IMR-90 (cell line): ENCODE results near the gene PPM1J. TPM values are rescaled to one million over a fixed set of nuclear protein-coding genes. Genes with fewer than 3 reads are reported as not detected.

Source experiments
- ATAC-seq: fragments of 200-7000 bp; cut with Tn5 transposase; 2 replicates; pipeline ENCODE4 v1.9.1; 2020; ENCODE audit warnings: low read depth, mild to moderate bottlenecking, moderate library complexity
- BruUV-seq: library from RNA; stranded (reverse); fragments of 400-500 nt; replicated peaks from 2 replicates; lab custom pipeline; 2021; lab: Mats Ljungman, UMichigan
- CTCF ChIA-PET: fragments of 300-600 bp; formaldehyde crosslinking; extraction: SDS; loops from one replicate; lab custom pipeline; 2021; ENCODE audit warnings: antibody characterized with exemption; lab: Yijun Ruan, JAX
- POLR2A ChIA-PET: fragments of 300-600 bp; sonication (Branson Sonifier 250); formaldehyde crosslinking; loops from one replicate; lab custom pipeline; 2022; ENCODE audit warnings: antibody characterized with exemption; ENCODE audit not compliant: unreplicated experiment; lab: Charles Lee
- DNase-seq: peaks from one replicate; pipeline ENCODE4 v3.0.0; 2013
- H2AFZ ChIP-seq: replicated peaks from 2 replicates; pipeline ENCODE3; 2013; ENCODE audit warnings: low read length, mild to moderate bottlenecking; ENCODE audit not compliant: poor library complexity
- H2AK5ac ChIP-seq: 2 replicates; pipeline ENCODE4 v1.6.1; 2013; ENCODE audit warnings: low read depth, low read length, inconsistent platforms
- H2AK9ac ChIP-seq: replicated peaks from 2 replicates; pipeline ENCODE3; 2013; ENCODE audit warnings: mild to moderate bottlenecking, low read depth, low read length, moderate library complexity; ENCODE audit not compliant: poor library complexity
- H2BK120ac ChIP-seq: 2 replicates; pipeline ENCODE4 v1.6.1; 2013; ENCODE audit warnings: low read depth, low read length, inconsistent platforms
- H2BK15ac ChIP-seq: 3 replicates; pipeline ENCODE4 v1.6.1; 2013; ENCODE audit warnings: low read depth, low read length, inconsistent platforms
- H2BK20ac ChIP-seq: 2 replicates; pipeline ENCODE4 v1.6.1; 2013; ENCODE audit warnings: low read depth, mild to moderate bottlenecking, inconsistent platforms, low read length, moderate library complexity
- H2BK5ac ChIP-seq: 2 replicates; pipeline ENCODE4 v1.6.1; 2013; ENCODE audit warnings: mild to moderate bottlenecking, low read depth, low read length, inconsistent platforms; ENCODE audit not compliant: poor library complexity, severe bottlenecking
- H3K14ac ChIP-seq: replicated peaks from 2 replicates; pipeline ENCODE4 v1.6.1; 2013; ENCODE audit warnings: low read depth, low read length, inconsistent platforms
- H3K18ac ChIP-seq: 2 replicates; pipeline ENCODE4 v1.6.1; 2013; ENCODE audit warnings: low read depth, low read length, control low read depth
- H3K23ac ChIP-seq: 2 replicates; pipeline ENCODE4 v1.6.1; 2013; ENCODE audit warnings: low read depth, low read length, inconsistent platforms
- H3K27ac ChIP-seq: 2 replicates; pipeline ENCODE4 v1.5.1; 2013; ENCODE audit warnings: mild to moderate bottlenecking, control low read depth, low read length; ENCODE audit not compliant: insufficient read depth
- H3K27me3 ChIP-seq: 2 replicates; pipeline ENCODE4 v1.6.1; 2013; ENCODE audit warnings: low read length; ENCODE audit not compliant: control insufficient read depth, insufficient read depth
- H3K36me3 ChIP-seq: 2 replicates; pipeline ENCODE4 v1.6.1; 2013; ENCODE audit warnings: low read length, mixed read lengths; ENCODE audit not compliant: control insufficient read depth, insufficient read depth
- H3K4ac ChIP-seq: 2 replicates; pipeline ENCODE4 v1.6.1; 2013; ENCODE audit warnings: low read depth, low read length, inconsistent platforms
- H3K4me1 ChIP-seq: 2 replicates; pipeline ENCODE4 v1.6.1; 2013; ENCODE audit warnings: low read length, mixed read lengths; ENCODE audit not compliant: control insufficient read depth, insufficient read depth
- H3K4me2 ChIP-seq: 2 replicates; pipeline ENCODE4 v1.6.1; 2013; ENCODE audit warnings: low read depth, mild to moderate bottlenecking, control low read depth, low read length, moderate library complexity
- H3K4me3 ChIP-seq: 2 replicates; pipeline ENCODE4 v1.5.1; 2013; ENCODE audit warnings: low read depth, mild to moderate bottlenecking, control low read depth, low read length, moderate library complexity; ENCODE audit not compliant: insufficient read depth
- H3K56ac ChIP-seq: 2 replicates; pipeline ENCODE4 v1.6.1; 2013; ENCODE audit warnings: low read length, inconsistent platforms; ENCODE audit not compliant: insufficient read depth; ENCODE audit errors: extremely low read depth
- H3K79me1 ChIP-seq, 2 experiments: 2 replicates each; pipeline ENCODE4 v1.6.1; 2013; ENCODE audit warnings: low read length in 2 of 2, inconsistent platforms in 1 of 2, low read depth in 1 of 2
- H3K9ac ChIP-seq: 2 replicates; pipeline ENCODE4 v1.6.1; 2013; ENCODE audit warnings: low read depth, low read length, control low read depth
- H3K9me1 ChIP-seq: 2 replicates; pipeline ENCODE4 v1.6.1; 2013; ENCODE audit warnings: low read length, inconsistent platforms; ENCODE audit not compliant: insufficient read depth
- H3K9me3 ChIP-seq: 2 replicates; pipeline ENCODE4 v1.6.1; 2013; ENCODE audit warnings: low read length; ENCODE audit not compliant: control insufficient read depth, insufficient read depth
- H4K20me1 ChIP-seq: 2 replicates; pipeline ENCODE4 v1.6.1; 2013; ENCODE audit warnings: low read length, inconsistent platforms; ENCODE audit not compliant: insufficient read depth
- H4K5ac ChIP-seq: 2 replicates; pipeline ENCODE4 v1.6.1; 2013; ENCODE audit warnings: mild to moderate bottlenecking, low read depth, low read length, control low read depth
- H4K8ac ChIP-seq, 2 experiments: 2 replicates each; pipeline ENCODE4 v1.6.1; 2013; ENCODE audit warnings: low read depth in 2 of 2, low read length in 2 of 2, control low read depth in 1 of 2, inconsistent platforms in 1 of 2
- H4K91ac ChIP-seq: 2 replicates; pipeline ENCODE4 v1.6.1; 2013; ENCODE audit warnings: low read depth, low read length, inconsistent platforms; ENCODE audit not compliant: insufficient read depth
- BHLHE40 ChIP-seq: fragments of 150-350 bp; IDR thresholded peaks from 2 replicates; pipeline ENCODE4 v1.6.1; 2016; ENCODE audit warnings: mild to moderate bottlenecking, low read depth, low read length
- CEBPB ChIP-seq: IDR thresholded peaks from 2 replicates; pipeline ENCODE4 v1.6.1; 2012; ENCODE audit warnings: low read depth, low read length, improper control_type of control experiment
- FOS ChIP-seq: fragments of 150-350 bp; IDR thresholded peaks from 2 replicates; pipeline ENCODE4 v1.6.1; 2016; ENCODE audit warnings: low read depth, low read length
- POLR2A ChIP-seq: IDR thresholded peaks from 2 replicates; pipeline ENCODE4 v1.6.1; 2012; ENCODE audit warnings: mild to moderate bottlenecking, low read depth, low read length
- RCOR1 ChIP-seq: IDR thresholded peaks from 2 replicates; pipeline ENCODE4 v1.6.1; 2012; ENCODE audit warnings: mild to moderate bottlenecking, low read length, improper control_type of control experiment; ENCODE audit not compliant: insufficient replicate concordance
- whole genome bisulfite sequencing, 2 experiments: methylation state at CpG; one replicate each; pipeline versions ENCODE4 v1.1.5 to v1.1.7; 2013; ENCODE audit warnings: missing lambda C conversion rate in 2 of 2; ENCODE audit not compliant: insufficient read length in 1 of 2; ENCODE audit errors: extremely low coverage in 2 of 2; 5-methylcytosine and 5-hydroxymethylcytosine counted together
- dilution Hi-C: fragments of 300-500 bp; cut with HindIII; formaldehyde crosslinking; loops from one replicate; pipeline ENCODE4 v1.14.3; 2018; ENCODE audit warnings: low sequenced_read_pairs; ENCODE audit not compliant: unreplicated experiment
- in situ Hi-C: fragments of 300-500 bp; cut with MboI; formaldehyde crosslinking; loops from 3 replicates; pipeline ENCODE4 v1.14.3; 2019; ENCODE audit warnings: low sequenced_read_pairs, inconsistent platforms, mixed read lengths
- intact Hi-C: fragments of 100-400 bp; cut with micrococcal nuclease; formaldehyde crosslinking; loops from 2 replicates; pipeline ENCODE4 v1.10.0; 2022
- polyA plus RNA-seq, 3 experiments: library from polyadenylated mRNA; depleted of rRNA; stranded (reverse); fragments of >200 nt; gene quantifications; 2 replicates each; pipeline ENCODE4 v1.2.3, GENCODE V29; 2012; ENCODE audit warnings: low replicate concordance in 1 of 3
- total RNA-seq: library from RNA; depleted of rRNA; stranded (reverse); fragments of >200 nt; gene quantifications from 2 replicates; pipeline ENCODE4 v1.2.3, GENCODE V29; 2012
- TF ChIP-seq, protein P1 (sequence below): fragments of 150-350 bp; IDR thresholded peaks from 2 replicates; pipeline ENCODE4 v1.6.1; 2017; ENCODE audit warnings: mild to moderate bottlenecking, antibody characterized with exemption, low read length, low read depth
- TF ChIP-seq, protein P2 (sequence below): fragments of 150-350 bp; IDR thresholded peaks from 2 replicates; pipeline ENCODE4 v1.6.1; 2016; ENCODE audit warnings: low read depth, mild to moderate bottlenecking, low read length, moderate library complexity, borderline replicate concordance

The PPM1J gene
- total and polyA plus RNA-seq, 2 of the 4 experiments (the other 2 are of a cell fraction), result 1.8 to 2.4 TPM

DNA sequence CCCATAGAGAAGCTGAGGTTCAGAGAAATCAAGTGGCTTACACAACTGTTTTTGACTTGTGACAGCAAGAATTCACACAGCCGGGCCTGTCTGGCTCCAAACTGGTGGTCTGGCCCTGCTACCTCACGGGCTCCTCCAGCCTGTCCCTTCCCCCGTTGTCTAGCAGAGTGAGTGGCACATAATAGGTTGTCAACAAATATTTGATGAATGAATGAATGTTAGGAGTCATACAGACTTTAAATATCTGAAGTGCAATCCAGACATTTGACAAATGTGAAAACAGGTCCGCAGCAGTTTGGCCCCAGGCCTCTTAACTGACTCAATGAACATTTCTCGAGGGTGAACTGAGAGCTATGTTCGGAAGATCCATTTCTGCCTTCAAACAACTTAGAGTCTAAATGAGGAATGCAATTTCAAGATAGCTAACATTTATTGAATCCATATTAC lies 7.1 kb downstream of the PPM1J start:
- H3K4me3 ChIP-seq, result no peak overlapping the region
- intact Hi-C loops, result loop anchor here (5.0 to 10.0 kb wide), 2 partner anchors 191 to 243 kb away; no protein-coding TSS in a partner anchor

More for the DNA sequence above, 7.1 kb downstream of the PPM1J start:
- Histone ChIP-seq H3K9ac (no peak overlapping the region), H2AK5ac (0 out of 2 replicates have a peak overlapping the region, but pooled peaks have one; percentile 44), H4K91ac (no peak overlapping the region), H2BK15ac (no peak overlapping the region), H3K9me3 (no peaks in the 10 kb centered on the region), H2AK9ac (no peak overlapping the region), H2AFZ (no peak overlapping the region), H3K14ac (no peak overlapping the region), H3K36me3 (peaks cover 4% of the 10 kb centered on the region), H2BK20ac (no peak overlapping the region), H3K56ac (no peak overlapping the region), H3K27ac (no peak overlapping the region), H3K4me2 (no peak overlapping the region), H3K4me1 (peaks cover 13% of the 10 kb centered on the region), H3K9me1 (peaks cover 7% of the 10 kb centered on the region; the same call in 1 of the 2 replicates), H3K27me3 (no peaks in the 10 kb centered on the region; the same call in 1 of the 2 replicates), H3K79me1 (peaks cover 4 to 32% of the 10 kb centered on the region in 2 experiments; a peak in 3 of 4 replicates), H4K8ac (peak overlapping the region; percentile 60 to 65; a peak in 1 of 4 replicates), H2BK120ac (no peak overlapping the region), H3K4ac (no peak overlapping the region), H4K5ac (no peak overlapping the region), H3K23ac (no peak overlapping the region), H4K20me1 (peaks cover 28% of the 10 kb centered on the region), H3K18ac (no peak overlapping the region), H2BK5ac (no peak overlapping the region)
- DNase-seq, result no peak
- no TSS peak for BruUV-seq
- no CpG with 5 or more reads among the region's 6 CpGs for WGBS, 2 experiments
- ChIA-PET POLR2A (no interaction called here), CTCF (interaction anchor here (0.7 to 2.1 kb wide), 4 partner anchors 33 to 319 kb away, joined by 3 to 8 read pairs (median 4); partner anchors contain the start of gene MOV10)
- no peak for TF ChIP-seq POLR2A
- TF ChIP-seq RCOR1, result no peak
- TF ChIP-seq, protein P1, sequence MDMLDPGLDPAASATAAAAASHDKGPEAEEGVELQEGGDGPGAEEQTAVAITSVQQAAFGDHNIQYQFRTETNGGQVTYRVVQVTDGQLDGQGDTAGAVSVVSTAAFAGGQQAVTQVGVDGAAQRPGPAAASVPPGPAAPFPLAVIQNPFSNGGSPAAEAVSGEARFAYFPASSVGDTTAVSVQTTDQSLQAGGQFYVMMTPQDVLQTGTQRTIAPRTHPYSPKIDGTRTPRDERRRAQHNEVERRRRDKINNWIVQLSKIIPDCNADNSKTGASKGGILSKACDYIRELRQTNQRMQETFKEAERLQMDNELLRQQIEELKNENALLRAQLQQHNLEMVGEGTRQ, result no peak
- no peak for TF ChIP-seq FOS
- no peak for TF ChIP-seq CEBPB
- TF ChIP-seq BHLHE40, result no peak
- TF ChIP-seq, protein P2, sequence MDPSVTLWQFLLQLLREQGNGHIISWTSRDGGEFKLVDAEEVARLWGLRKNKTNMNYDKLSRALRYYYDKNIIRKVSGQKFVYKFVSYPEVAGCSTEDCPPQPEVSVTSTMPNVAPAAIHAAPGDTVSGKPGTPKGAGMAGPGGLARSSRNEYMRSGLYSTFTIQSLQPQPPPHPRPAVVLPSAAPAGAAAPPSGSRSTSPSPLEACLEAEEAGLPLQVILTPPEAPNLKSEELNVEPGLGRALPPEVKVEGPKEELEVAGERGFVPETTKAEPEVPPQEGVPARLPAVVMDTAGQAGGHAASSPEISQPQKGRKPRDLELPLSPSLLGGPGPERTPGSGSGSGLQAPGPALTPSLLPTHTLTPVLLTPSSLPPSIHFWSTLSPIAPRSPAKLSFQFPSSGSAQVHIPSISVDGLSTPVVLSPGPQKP, result no peak
- dilution Hi-C loops, result no loop called here
- ATAC-seq, result no peak
- in situ Hi-C loops, result loop anchor here (5.0 to 25.0 kb wide), 3 partner anchors 203 to 979 kb away; partner anchors contain the start of gene WNT2B
